Subcutaneous abdominal adipose tissue (tissue), 5 donors: ENCODE data around the gene CENATAC.
"Not testable (repeated sequence)": the region's sequence is repeated elsewhere in the genome, so short reads cannot be mapped to it uniquely, and the experiment has no call there.

Experiments
- H3K27ac ChIP-seq: one replicate; pipeline ENCODE4 v1.7.0; 2013; ENCODE audit warnings: low read depth, mild to moderate bottlenecking, inconsistent platforms, low read length, moderate library complexity
- H3K27me3 ChIP-seq, 5 donors: one replicate each; pipeline ENCODE4 v1.7.0; 2013; ENCODE audit warnings: low read length in 5 of 5, inconsistent platforms in 1 of 5; ENCODE audit not compliant: control insufficient read depth in 5 of 5, insufficient read depth in 4 of 5
- H3K36me3 ChIP-seq, 5 donors: one replicate each; pipeline ENCODE4 v1.7.0; 2013; ENCODE audit warnings: low read length in 5 of 5; ENCODE audit not compliant: control insufficient read depth in 5 of 5, insufficient read depth in 5 of 5
- H3K4me1 ChIP-seq, 5 donors: one replicate each; pipeline ENCODE4 v1.7.0; 2013; ENCODE audit warnings: low read length in 5 of 5, mild to moderate bottlenecking in 3 of 5, moderate library complexity in 1 of 5; ENCODE audit not compliant: control insufficient read depth in 5 of 5, insufficient read depth in 5 of 5
- H3K4me3 ChIP-seq, 5 donors: one replicate each; pipeline ENCODE4 v1.7.0; 2013; ENCODE audit warnings: low read length in 5 of 5, low read depth in 1 of 5
- H3K9ac ChIP-seq, 5 donors: one replicate each; pipeline ENCODE4 v1.7.0; 2013; ENCODE audit warnings: low read length in 5 of 5, mild to moderate bottlenecking in 4 of 5, moderate library complexity in 3 of 5
- H3K9me3 ChIP-seq, 5 donors: one replicate each; pipeline ENCODE4 v1.7.0; 2013; ENCODE audit warnings: low read length in 5 of 5; ENCODE audit not compliant: control insufficient read depth in 5 of 5
- donor health status: healthy.
- donor health status: healthy.
- donor health status: healthy.
- donor health status: healthy.
- donor health status: healthy.

CENATAC gene

DNA sequence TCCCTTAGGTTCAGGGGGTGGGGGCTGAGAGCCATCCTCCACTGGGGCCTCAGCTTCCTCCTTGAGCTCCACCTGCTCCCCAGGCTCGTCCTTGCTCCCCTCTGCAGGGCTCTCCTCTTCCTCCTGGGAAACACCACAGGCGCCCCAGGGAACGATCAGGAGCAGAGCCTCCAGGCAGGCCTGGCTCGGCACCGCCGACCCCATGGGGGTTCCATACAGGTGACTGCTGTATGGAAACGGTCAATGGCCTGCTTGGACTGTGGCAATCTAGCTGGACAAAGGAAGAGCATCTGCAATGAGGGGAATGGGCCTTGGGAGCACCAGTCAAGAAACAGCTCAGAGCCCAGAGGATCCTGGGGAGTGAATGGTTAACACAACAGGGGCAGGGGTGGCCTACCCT, 51.1 kb downstream of the CENATAC start:
- H3K4me1 ChIP-seq = no peaks in the 10 kb centered on the region
- peaks cover 0 to 93% (median 85%) of the 10 kb centered on the region in 5 donors for H3K36me3 ChIP-seq
- peak overlapping the region in 1 of 5 donors; percentile 19 for H3K9ac ChIP-seq
- no peaks in the 10 kb centered on the region for H3K9me3 ChIP-seq
- no peak overlapping the region for H3K4me3 ChIP-seq
- no peaks in the 10 kb centered on the region for H3K27me3 ChIP-seq
- no peak overlapping the region for H3K27ac ChIP-seq

DNA sequence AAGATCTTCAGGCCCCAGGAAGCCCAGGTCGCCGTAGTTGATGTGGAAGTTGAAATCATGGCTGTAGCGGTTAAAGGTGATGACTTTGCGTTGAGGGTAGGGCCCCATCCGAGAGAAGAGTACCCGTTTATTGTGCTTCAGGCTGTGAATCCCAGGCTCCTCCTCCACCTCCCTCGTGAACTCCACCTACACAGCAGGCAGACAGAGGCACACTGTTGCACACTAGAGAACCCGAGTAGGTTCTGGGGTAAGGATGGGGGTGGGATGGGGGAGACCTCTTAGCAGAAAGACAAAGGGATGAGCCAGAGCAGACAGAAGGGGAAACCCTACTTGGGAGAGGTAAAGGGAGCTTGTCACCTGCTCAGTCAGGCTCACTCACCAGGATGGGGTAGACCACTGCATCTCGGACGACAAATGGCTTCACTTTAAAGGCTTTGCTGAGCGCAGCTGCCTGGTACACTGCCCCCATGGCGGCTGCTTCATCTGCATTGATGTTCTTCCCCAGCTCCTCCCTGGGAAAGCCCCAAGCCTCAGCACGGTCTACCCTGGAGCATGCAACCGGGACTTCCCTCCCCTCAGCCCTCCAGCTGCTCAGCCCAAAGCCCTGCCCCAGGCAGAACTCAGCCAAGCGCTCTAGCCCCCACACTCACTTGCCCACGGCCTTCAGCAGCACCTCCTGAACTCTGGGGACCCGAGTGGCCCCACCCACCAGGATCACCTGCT, 53.7 kb downstream of the CENATAC start:
- Histone ChIP-seq H3K4me1 (peaks cover 6 to 13% (median 12%) of the 10 kb centered on the region in 5 donors), H3K27me3 (no peaks in the 10 kb centered on the region), H3K9me3 (no peaks in the 10 kb centered on the region), H3K36me3 (peaks cover 0 to 83% (median 79%) of the 10 kb centered on the region in 5 donors), H3K4me3 (no peak overlapping the region), H3K27ac (no peak overlapping the region), H3K9ac (no peak overlapping the region)

DNA sequence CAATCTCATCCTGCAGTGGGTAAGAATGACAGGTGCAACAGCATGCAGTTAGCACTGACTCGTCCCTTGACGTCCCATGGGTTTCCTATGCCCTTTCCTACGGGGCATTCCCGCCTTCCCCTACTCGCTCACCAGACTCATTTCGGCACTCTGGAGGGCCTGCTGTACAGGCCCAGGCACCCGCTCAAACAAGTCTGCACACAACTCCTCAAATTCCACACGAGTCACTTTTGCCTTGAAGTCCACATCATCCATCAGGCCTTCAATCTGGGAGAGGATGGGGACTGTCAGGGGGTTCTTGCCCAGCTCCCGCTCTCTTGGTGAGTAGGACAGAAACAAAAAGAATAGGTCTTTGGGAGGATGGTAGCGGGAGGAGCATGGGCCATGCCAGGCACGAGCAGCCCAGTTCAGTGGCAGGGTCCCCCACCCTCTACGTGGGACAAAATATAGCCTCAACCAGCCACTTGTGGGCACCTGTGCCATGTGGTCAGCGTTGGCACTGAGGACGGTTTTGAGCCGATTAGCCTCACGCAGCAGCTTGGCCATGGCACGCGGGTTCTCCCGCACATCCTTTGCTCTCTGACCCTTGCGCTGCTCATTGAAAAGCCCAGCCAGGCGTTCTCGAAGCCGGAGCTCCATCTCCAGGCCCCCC, 54.4 kb downstream of the CENATAC start:
- Histone ChIP-seq H3K4me1 (peaks cover 6 to 15% (median 12%) of the 10 kb centered on the region in 5 donors), H3K9ac (no peak overlapping the region), H3K36me3 (peaks cover 0 to 77% (median 74%) of the 10 kb centered on the region in 5 donors), H3K27me3 (no peaks in the 10 kb centered on the region), H3K27ac (no peak overlapping the region), H3K4me3 (no peak overlapping the region), H3K9me3 (no peaks in the 10 kb centered on the region)

DNA sequence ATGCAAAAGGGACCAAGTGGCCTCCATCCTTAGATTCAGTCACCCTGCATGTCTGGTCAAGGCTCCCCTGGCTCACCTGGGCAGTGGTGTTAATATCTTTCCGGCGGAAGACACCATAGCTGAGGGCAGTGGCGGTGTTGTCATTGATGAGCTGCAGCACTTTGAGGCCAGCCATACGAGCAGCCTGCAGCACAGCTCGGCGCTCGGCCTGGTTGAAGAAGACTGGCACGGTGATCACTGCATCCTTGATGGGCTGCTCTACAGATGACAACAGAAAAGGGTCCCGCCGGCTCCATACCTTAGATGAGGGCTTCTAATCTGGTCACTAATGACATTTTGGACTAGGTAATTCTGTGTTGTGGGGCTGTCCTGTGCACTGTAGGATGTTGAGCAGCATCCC, 56.5 kb downstream of the CENATAC start:
- no peak overlapping the region for H3K27ac ChIP-seq
- H3K36me3 ChIP-seq = peaks cover 0 to 55% (median 52%) of the 10 kb centered on the region in 5 donors
- H3K9me3 ChIP-seq = no peaks in the 10 kb centered on the region
- H3K9ac ChIP-seq = no peak overlapping the region
- H3K27me3 ChIP-seq = no peaks in the 10 kb centered on the region
- no peak overlapping the region for H3K4me3 ChIP-seq
- H3K4me1 ChIP-seq = peaks cover 6 to 24% (median 21%) of the 10 kb centered on the region in 5 donors

DNA sequence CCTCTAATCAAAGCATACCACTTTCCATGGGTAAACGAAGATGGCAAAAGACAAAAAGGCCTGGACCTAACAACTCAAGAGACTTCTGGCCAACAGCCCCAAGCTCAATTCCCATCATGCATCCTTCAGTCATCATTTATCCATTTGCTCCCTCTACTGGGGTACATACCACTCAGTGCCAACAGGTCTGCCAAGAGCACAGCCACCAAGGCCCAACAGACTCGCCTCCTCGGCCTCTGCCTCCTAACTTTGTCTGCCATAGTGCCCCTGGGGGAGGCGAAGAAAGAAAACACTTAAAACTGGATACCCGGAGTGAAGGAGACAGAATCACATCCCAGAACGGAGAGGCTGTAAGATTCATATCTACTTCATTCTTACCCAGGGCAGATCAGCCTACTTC, 58.0 kb downstream of the CENATAC start:
- Histone ChIP-seq H3K27ac (no peak overlapping the region), H3K9ac (peak overlapping the region; percentile 63 to 90 (median 77)), H3K4me1 (peaks cover 6 to 24% (median 21%) of the 10 kb centered on the region in 5 donors), H3K4me3 (peak overlapping the region; percentile 65 to 82 (median 78)), H3K36me3 (peaks cover 0 to 46% (median 43%) of the 10 kb centered on the region in 5 donors), H3K9me3 (no peaks in the 10 kb centered on the region), H3K27me3 (no peaks in the 10 kb centered on the region)

DNA sequence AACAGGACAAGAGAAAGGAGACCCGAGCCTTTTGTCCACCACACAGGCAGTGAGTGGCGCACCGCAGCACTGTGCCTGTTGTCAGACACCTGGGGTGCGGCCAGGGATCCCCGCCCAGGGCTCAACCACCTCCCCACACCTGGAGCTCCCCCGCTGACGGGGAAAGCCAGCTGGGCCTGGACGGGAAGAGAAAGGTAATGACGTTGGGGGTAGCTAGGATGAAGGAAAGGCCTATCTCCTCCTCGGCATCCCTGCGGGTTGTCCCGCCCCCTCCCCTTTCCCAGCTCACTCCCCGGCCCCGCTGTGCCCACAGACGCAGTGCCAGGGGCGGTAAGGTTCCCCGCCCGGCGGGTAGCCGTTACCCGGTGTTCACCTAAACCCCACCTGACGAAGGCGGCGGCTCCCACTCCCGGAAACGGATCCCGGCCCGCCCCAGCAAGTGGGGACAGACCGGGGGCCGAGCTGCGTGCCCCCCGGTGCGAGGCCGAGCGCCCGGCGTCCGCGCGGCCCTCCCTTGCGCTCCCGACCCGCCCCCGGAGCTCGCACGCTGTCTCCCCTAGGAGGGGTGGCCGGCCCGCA, 58.6 kb downstream of the CENATAC start:
- peak overlapping the region; percentile 37 for H3K27ac ChIP-seq
- no peaks in the 10 kb centered on the region for H3K9me3 ChIP-seq
- peak overlapping the region; percentile 65 to 82 (median 78) for H3K4me3 ChIP-seq
- no peaks in the 10 kb centered on the region for H3K27me3 ChIP-seq
- peak overlapping the region; percentile 63 to 90 (median 77) for H3K9ac ChIP-seq
- H3K4me1 ChIP-seq = peaks cover 6 to 24% (median 21%) of the 10 kb centered on the region in 5 donors
- H3K36me3 ChIP-seq = peaks cover 0 to 40% (median 37%) of the 10 kb centered on the region in 5 donors

DNA sequence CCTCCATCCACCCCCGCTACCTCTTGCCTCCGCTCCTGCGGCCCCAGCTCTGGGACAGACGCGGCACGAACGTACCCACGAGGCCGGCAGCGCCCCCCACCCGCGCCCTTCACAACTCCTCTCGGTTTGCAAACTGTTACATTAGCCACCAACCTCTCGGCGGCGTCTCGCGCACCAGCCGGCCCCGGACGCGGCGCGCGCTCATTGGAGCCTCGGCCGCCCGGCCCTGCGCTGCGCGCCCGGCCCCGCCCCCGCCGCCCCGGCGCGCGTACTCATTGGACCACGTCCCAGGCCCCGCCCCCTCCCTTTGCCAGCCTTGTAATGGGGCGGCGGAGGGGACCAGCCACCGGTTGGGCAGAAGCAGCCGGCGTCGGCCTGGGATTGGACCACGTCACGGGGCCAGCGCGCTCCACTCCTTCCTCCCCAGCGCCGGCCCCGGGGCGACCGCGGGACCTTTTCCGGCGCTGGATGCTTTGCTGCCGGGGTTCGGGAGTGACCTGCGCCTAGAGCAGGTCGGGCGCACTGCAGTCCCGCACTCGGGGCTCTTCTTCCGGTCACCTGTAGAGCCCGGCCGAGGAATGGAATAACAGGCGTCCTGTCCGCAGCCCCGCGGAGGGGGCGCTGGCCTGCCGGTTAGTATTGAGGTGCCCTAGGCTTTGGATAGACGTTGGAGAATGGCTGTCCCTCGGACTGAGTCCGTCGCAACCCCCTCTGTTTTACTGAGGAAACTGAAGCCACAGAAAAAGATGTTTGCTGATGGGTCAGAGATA, 59.2 kb downstream of the CENATAC start, which contains the start of gene HYOU1:
TSS of gene HYOU1 (minus strand) at position 206 of the 770 bp plus-strand sequence. CDS start 1,045 bp downstream, outside the sequence.
- peak within 1 kb of the TSS; percentile 79 for H3K27ac ChIP-seq
- H3K9ac ChIP-seq = peak within 1 kb of the TSS; percentile 63 to 90 (median 77)
- H3K27me3 ChIP-seq = no peaks in the 10 kb centered on the region
- no peaks in the 10 kb centered on the region for H3K9me3 ChIP-seq
- peaks cover 6 to 24% (median 21%) of the 10 kb centered on the region in 5 donors for H3K4me1 ChIP-seq
- peak within 1 kb of the TSS; percentile 78 to 86 (median 81) for H3K4me3 ChIP-seq
- H3K36me3 ChIP-seq = peaks cover 0 to 33% (median 31%) of the 10 kb centered on the region in 5 donors

DNA sequence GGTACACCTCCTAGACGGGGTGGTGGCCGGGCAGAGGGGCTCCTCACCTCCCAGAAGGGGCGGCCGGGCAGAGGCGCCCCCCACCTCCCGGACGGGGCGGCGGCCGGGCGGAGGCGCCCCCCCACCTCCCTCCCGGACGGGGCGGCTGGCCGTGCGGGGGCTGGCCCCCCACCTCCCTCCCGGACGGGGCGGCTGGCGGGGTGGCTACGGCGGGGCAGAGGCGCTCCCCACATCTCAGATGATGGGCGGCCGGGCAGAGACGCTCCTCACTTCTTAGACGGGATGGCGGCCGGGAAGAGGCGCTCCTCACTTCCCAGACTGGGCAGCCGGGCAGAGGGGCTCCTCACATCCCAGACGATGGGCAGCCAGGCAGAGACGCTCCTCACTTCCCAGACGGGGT, 61.2 kb downstream of the CENATAC start:
- H3K27me3 ChIP-seq, H3K9ac ChIP-seq, H3K27ac ChIP-seq, H3K4me3 ChIP-seq, H3K9me3 ChIP-seq: not testable (repeated sequence)
- Histone ChIP-seq H3K36me3 (peaks cover 0 to 14% (median 12%) of the 10 kb centered on the region in 5 donors), H3K4me1 (peaks cover 6 to 26% (median 24%) of the 10 kb centered on the region in 5 donors)

DNA sequence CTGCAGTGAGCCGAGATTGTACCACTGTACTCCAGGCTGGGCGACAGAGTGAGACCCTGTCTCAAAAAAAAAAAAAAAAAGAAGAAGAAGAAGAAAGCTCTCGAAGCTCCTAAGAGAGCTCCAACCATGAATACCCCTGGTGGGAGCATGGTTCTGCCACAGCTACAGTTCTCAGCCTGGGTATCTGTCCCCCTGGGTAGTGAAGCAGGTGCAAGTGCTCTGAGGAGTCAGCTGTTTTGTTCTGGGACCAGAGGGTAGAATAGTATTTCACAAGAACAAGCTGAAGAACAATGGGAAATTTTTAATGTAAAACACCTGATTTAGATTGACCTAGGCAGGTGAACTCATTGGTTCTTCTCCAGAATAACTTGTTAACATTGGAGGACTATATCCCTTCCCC, 63.3 kb downstream of the CENATAC start:
- Histone ChIP-seq H3K36me3 (no peaks in the 10 kb centered on the region), H3K27ac (no peak overlapping the region), H3K27me3 (no peaks in the 10 kb centered on the region), H3K4me3 (no peak overlapping the region), H3K9me3 (no peaks in the 10 kb centered on the region), H3K4me1 (peaks cover 0 to 25% (median 15%) of the 10 kb centered on the region in 5 donors), H3K9ac (no peak overlapping the region)
